Osteoblast (primary cell): ENCODE measurements around the gene ADARB2. TPM values are rescaled to one million over a fixed set of nuclear protein-coding genes. Genes with fewer than 3 reads are reported as not detected.

ENCODE experiments used
- DNase-seq: peaks from one replicate; pipeline ENCODE4 v3.0.0; 2011; ENCODE audit warnings: low spot score, mixed read lengths; ENCODE audit not compliant: insufficient read length; ENCODE audit errors: missing footprints
- H2AFZ ChIP-seq: 2 replicates; pipeline ENCODE4 v1.6.0; 2011; ENCODE audit warnings: mild to moderate bottlenecking, low read length
- H3K27ac ChIP-seq: 2 replicates; pipeline ENCODE4 v1.5.1; 2011; ENCODE audit warnings: mild to moderate bottlenecking, low read depth, low read length, moderate library complexity
- H3K27me3 ChIP-seq: 2 replicates; pipeline ENCODE4 v1.6.0; 2012; ENCODE audit warnings: mild to moderate bottlenecking, control low read depth, inconsistent platforms, low read length, moderate library complexity; ENCODE audit not compliant: insufficient read depth
- H3K36me3 ChIP-seq: 2 replicates; pipeline ENCODE4 v1.5.1; 2011; ENCODE audit warnings: mild to moderate bottlenecking, low read length, control low read depth, moderate library complexity; ENCODE audit not compliant: insufficient read depth
- H3K4me1 ChIP-seq: 2 replicates; pipeline ENCODE4 v1.5.1; 2011; ENCODE audit warnings: mild to moderate bottlenecking, low read length, control low read depth, moderate library complexity; ENCODE audit not compliant: insufficient read depth
- H3K4me2 ChIP-seq: 2 replicates; pipeline ENCODE4 v1.6.0; 2011; ENCODE audit warnings: mild to moderate bottlenecking, low read length; ENCODE audit not compliant: insufficient read depth
- H3K4me3 ChIP-seq: fragments of 200-600 bp; sonication (generic); 3 replicates; pipeline ENCODE4 v1.5.1; 2012; ENCODE audit warnings: mild to moderate bottlenecking, low read length, inconsistent platforms; ENCODE audit not compliant: insufficient read depth
- H3K79me2 ChIP-seq: 2 replicates; pipeline ENCODE4 v1.6.0; 2012; ENCODE audit warnings: mild to moderate bottlenecking, low read length, control low read depth, inconsistent platforms; ENCODE audit not compliant: insufficient read depth
- H3K9me3 ChIP-seq: 2 replicates; pipeline ENCODE4 v1.5.1; 2011; ENCODE audit warnings: low read depth, low read length, control low read depth
- H4K20me1 ChIP-seq: 2 replicates; pipeline ENCODE4 v1.6.0; 2012; ENCODE audit warnings: mild to moderate bottlenecking, low read length, control low read depth; ENCODE audit not compliant: insufficient read depth
- CTCF ChIP-seq: IDR thresholded peaks from 2 replicates; pipeline ENCODE4 v1.5.1; 2011; ENCODE audit warnings: mild to moderate bottlenecking, low read depth, low read length, moderate library complexity; ENCODE audit errors: extremely low read depth
- total RNA-seq: library from RNA; depleted of rRNA; stranded (reverse); fragments of >200 nt; gene quantifications from 2 replicates; pipeline ENCODE4 v1.2.3, GENCODE V29; 2012

ADARB2 gene
- total RNA-seq, 1 donor, result not detected

- H3K27ac ChIP-seq, result no peak overlapping the region
- H3K9me3 ChIP-seq, result no peaks in the 10 kb centered on the region
- H3K4me2 ChIP-seq, result no peak overlapping the region
- H3K36me3 ChIP-seq, result no peaks in the 10 kb centered on the region
- DNase-seq, result no peak
- no peak overlapping the region for H3K4me3 ChIP-seq
- TF ChIP-seq CTCF, result no peak
- no peak overlapping the region for H2AFZ ChIP-seq
- H3K27me3 ChIP-seq, result no peaks in the 10 kb centered on the region
- no peaks in the 10 kb centered on the region for H4K20me1 ChIP-seq
- H3K4me1 ChIP-seq, result no peaks in the 10 kb centered on the region
- no peaks in the 10 kb centered on the region for H3K79me2 ChIP-seq
Measured at GRCh38 chr10:1545524-1545923, 191.8 kb downstream of the ADARB2 start.

GRCh38 chr10:1544929-1545328, 192.4 kb downstream of the ADARB2 start:
- Histone ChIP-seq H3K27ac (no peak overlapping the region), H2AFZ (no peak overlapping the region), H3K79me2 (no peaks in the 10 kb centered on the region), H3K36me3 (no peaks in the 10 kb centered on the region), H4K20me1 (no peaks in the 10 kb centered on the region), H3K4me1 (no peaks in the 10 kb centered on the region), H3K4me3 (no peak overlapping the region), H3K27me3 (no peaks in the 10 kb centered on the region), H3K9me3 (no peaks in the 10 kb centered on the region), H3K4me2 (no peak overlapping the region)
- TF ChIP-seq CTCF, result no peak
- DNase-seq, result peak; percentile 31

GRCh38 chr10:1544209-1544673, 193.1 kb downstream of the ADARB2 start:
- no peaks in the 10 kb centered on the region for H3K9me3 ChIP-seq

GRCh38 chr10:1543596-1543995, 193.7 kb downstream of the ADARB2 start:
- Histone ChIP-seq H3K27ac (no peak overlapping the region), H3K4me2 (no peak overlapping the region), H2AFZ (no peak overlapping the region), H3K36me3 (no peaks in the 10 kb centered on the region), H3K27me3 (no peaks in the 10 kb centered on the region), H3K79me2 (no peaks in the 10 kb centered on the region), H3K4me3 (no peak overlapping the region), H3K9me3 (no peaks in the 10 kb centered on the region), H3K4me1 (no peaks in the 10 kb centered on the region), H4K20me1 (no peaks in the 10 kb centered on the region)
- no peak for TF ChIP-seq CTCF
- peak; percentile 27 for DNase-seq

More at GRCh38 chr10:1544209-1544673, 193.1 kb downstream of the ADARB2 start:
- peak; percentile 27 for DNase-seq
- no peaks in the 10 kb centered on the region for H3K4me1 ChIP-seq
- no peaks in the 10 kb centered on the region for H3K27me3 ChIP-seq
- H3K79me2 ChIP-seq, result no peaks in the 10 kb centered on the region
- H4K20me1 ChIP-seq, result no peaks in the 10 kb centered on the region
- H3K36me3 ChIP-seq, result no peaks in the 10 kb centered on the region
- H3K27ac ChIP-seq, result no peak overlapping the region
- TF ChIP-seq CTCF, result no peak
- no peak overlapping the region for H3K4me2 ChIP-seq
- no peak overlapping the region for H2AFZ ChIP-seq
- no peak overlapping the region for H3K4me3 ChIP-seq
